Measurements from ENCODE around the gene MAGEA9. TPM values are rescaled to one million over a fixed set of nuclear protein-coding genes. Genes with fewer than 3 reads are reported as not detected.
A peak's percentile ranks its signal among the peaks of the same experiment; 100 is the strongest.

Gene MAGEA9
- total and polyA plus RNA-seq, 2 donors (not counting 1 experiment from before 2014, with no cell fraction given): not detected

GRCh38 chrX:149825424-149825823 is 43.7 kb downstream of the MAGEA9 start:
- H3K36me3 ChIP-seq (ENCODE audit: control insufficient read depth, insufficient read depth, low read length): no peaks in the 10 kb centered on the region
- H3K27me3 ChIP-seq (ENCODE audit: control insufficient read depth, insufficient read depth, low read length): no peaks in the 10 kb centered on the region
- H3K4me1 ChIP-seq (ENCODE audit: control insufficient read depth, extremely low read depth, insufficient read depth, low read length): no peaks in the 10 kb centered on the region
- TF ChIP-seq CTCF (conservative IDR thresholded peaks at IDR 0.05 in 1 of 2, IDR thresholded peaks at IDR 0.05 in 1 of 2; ENCODE audit: low read depth in 1 of 2, low read length in 2 of 2) (peak; percentile 17 to 19), EZH2 (IDR thresholded peaks at IDR 0.05; ENCODE audit: low read length, missing control alignments) (no peak)
- no peaks in the 10 kb centered on the region for H3K9me3 ChIP-seq (ENCODE audit: control insufficient read depth, insufficient read depth, low read depth, low read length)
- no peaks in the 10 kb centered on the region for H4K20me1 ChIP-seq (ENCODE audit: control insufficient read depth, extremely low read depth, insufficient read depth, low read length)
- no peak overlapping the region for H3K4me3 ChIP-seq (replicated peaks in 1 of 4; ENCODE audit: control extremely low read depth in 1 of 4, insufficient read depth in 1 of 4, low read depth in 3 of 4, low read length in 4 of 4)
- H3K79me2 ChIP-seq (ENCODE audit: control insufficient read depth, insufficient read depth, low read length): no peaks in the 10 kb centered on the region
- H3K9ac ChIP-seq (ENCODE audit: insufficient read depth, low read length): no peak overlapping the region
- no peak for DNase-seq (ENCODE audit: low read depth in 2 of 2)
- no peak overlapping the region for H3K27ac ChIP-seq (ENCODE audit: insufficient read depth, low read length)
- H3K4me2 ChIP-seq (ENCODE audit: extremely low read depth, insufficient read depth, low read length): no peak overlapping the region
- H2AFZ ChIP-seq (ENCODE audit: low read length): no peak overlapping the region

GRCh38 chrX:149827254-149827653 is 45.5 kb downstream of the MAGEA9 start:
- Histone ChIP-seq H3K36me3 (ENCODE audit: control insufficient read depth, insufficient read depth, low read length) (no peaks in the 10 kb centered on the region), H2AFZ (ENCODE audit: low read length) (no peak overlapping the region), H3K27ac (ENCODE audit: insufficient read depth, low read length) (no peak overlapping the region), H3K4me2 (ENCODE audit: extremely low read depth, insufficient read depth, low read length) (no peak overlapping the region), H3K4me3 (replicated peaks in 1 of 4; ENCODE audit: control extremely low read depth in 1 of 4, insufficient read depth in 1 of 4, low read depth in 3 of 4, low read length in 4 of 4) (no peak overlapping the region), H4K20me1 (ENCODE audit: control insufficient read depth, extremely low read depth, insufficient read depth, low read length) (no peaks in the 10 kb centered on the region), H3K9ac (ENCODE audit: insufficient read depth, low read length) (no peak overlapping the region), H3K79me2 (ENCODE audit: control insufficient read depth, insufficient read depth, low read length) (no peaks in the 10 kb centered on the region), H3K9me3 (ENCODE audit: control insufficient read depth, insufficient read depth, low read depth, low read length) (no peaks in the 10 kb centered on the region), H3K4me1 (ENCODE audit: control insufficient read depth, extremely low read depth, insufficient read depth, low read length) (no peaks in the 10 kb centered on the region), H3K27me3 (ENCODE audit: control insufficient read depth, insufficient read depth, low read length) (no peaks in the 10 kb centered on the region)
- no peak for DNase-seq (ENCODE audit: low read depth in 2 of 2)
- TF ChIP-seq CTCF (conservative IDR thresholded peaks at IDR 0.05 in 1 of 2, IDR thresholded peaks at IDR 0.05 in 1 of 2; ENCODE audit: low read depth in 1 of 2, low read length in 2 of 2) (no peak), EZH2 (IDR thresholded peaks at IDR 0.05; ENCODE audit: low read length, missing control alignments) (no peak)

GRCh38 chrX:149829751-149830191 is 48.0 kb downstream of the MAGEA9 start:
- Histone ChIP-seq H3K9ac (ENCODE audit: insufficient read depth, low read length) (no peak overlapping the region), H3K79me2 (ENCODE audit: control insufficient read depth, insufficient read depth, low read length) (no peaks in the 10 kb centered on the region), H3K4me2 (ENCODE audit: extremely low read depth, insufficient read depth, low read length) (no peak overlapping the region), H3K27ac (ENCODE audit: insufficient read depth, low read length) (no peak overlapping the region), H3K27me3 (ENCODE audit: control insufficient read depth, insufficient read depth, low read length) (no peaks in the 10 kb centered on the region), H3K4me1 (ENCODE audit: control insufficient read depth, extremely low read depth, insufficient read depth, low read length) (no peaks in the 10 kb centered on the region), H4K20me1 (ENCODE audit: control insufficient read depth, extremely low read depth, insufficient read depth, low read length) (no peaks in the 10 kb centered on the region), H3K4me3 (replicated peaks in 1 of 4; ENCODE audit: control extremely low read depth in 1 of 4, insufficient read depth in 1 of 4, low read depth in 3 of 4, low read length in 4 of 4) (peak overlapping the region in 1 of 4 experiments; percentile 49), H3K9me3 (ENCODE audit: control insufficient read depth, insufficient read depth, low read depth, low read length) (no peaks in the 10 kb centered on the region), H2AFZ (ENCODE audit: low read length) (no peak overlapping the region), H3K36me3 (ENCODE audit: control insufficient read depth, insufficient read depth, low read length) (no peaks in the 10 kb centered on the region)
- TF ChIP-seq EZH2 (IDR thresholded peaks at IDR 0.05; ENCODE audit: low read length, missing control alignments): no peak
- TF ChIP-seq CTCF (conservative IDR thresholded peaks at IDR 0.05 in 1 of 2, IDR thresholded peaks at IDR 0.05 in 1 of 2; ENCODE audit: low read depth in 1 of 2, low read length in 2 of 2): no peak
- peak; percentile 0 to 77 for DNase-seq (ENCODE audit: low read depth in 2 of 2)

Measured in fibroblast of lung (primary cell).